Glutamatergic neuron (in vitro differentiated cells): ENCODE measurements around the gene AHCYL2. TPM values are rescaled to one million over a fixed set of nuclear protein-coding genes. Genes with fewer than 3 reads are reported as not detected.
"Not testable (repeated sequence)": the region's sequence is repeated elsewhere in the genome, so short reads cannot be mapped to it uniquely, and the experiment has no call there.

Experiments
- DNase-seq: peaks from one replicate; pipeline ENCODE4 v3.0.0; 2022
- H3K27ac Mint-ChIP-seq: one replicate; pipeline ENCODE4 v1.8.0; 2020; ENCODE audit warnings: mild to moderate bottlenecking, mixed read lengths, inconsistent platforms; ENCODE audit not compliant: unreplicated experiment
- H3K27me3 Mint-ChIP-seq: one replicate; pipeline ENCODE4 v1.8.0; 2020; ENCODE audit warnings: mild to moderate bottlenecking, moderate library complexity, mixed read lengths, inconsistent platforms; ENCODE audit not compliant: unreplicated experiment
- H3K36me3 Mint-ChIP-seq: one replicate; pipeline ENCODE4 v1.8.0; 2020; ENCODE audit warnings: mild to moderate bottlenecking, mixed read lengths, inconsistent platforms; ENCODE audit not compliant: unreplicated experiment
- H3K4me1 Mint-ChIP-seq: one replicate; pipeline ENCODE4 v1.8.0; 2020; ENCODE audit warnings: mild to moderate bottlenecking, low read depth, mixed read lengths, inconsistent platforms; ENCODE audit not compliant: unreplicated experiment
- H3K4me3 Mint-ChIP-seq: one replicate; pipeline ENCODE4 v1.8.0; 2020; ENCODE audit warnings: mild to moderate bottlenecking, mixed read lengths, inconsistent platforms; ENCODE audit not compliant: unreplicated experiment
- H3K9me3 Mint-ChIP-seq: one replicate; pipeline ENCODE4 v1.8.0; 2020; ENCODE audit warnings: mild to moderate bottlenecking, moderate library complexity, mixed read lengths, inconsistent platforms; ENCODE audit not compliant: unreplicated experiment
- total RNA-seq: library from RNA; stranded (reverse); fragmentation: NEBNext Ultra II Directional; extraction: Animal tissue kit (Norgen Biotek cat#: 25700); gene quantifications from one replicate; pipeline ENCODE4 v1.2.1, GENCODE V29; 2021; ENCODE audit not compliant: unreplicated experiment
- TF ChIP-seq, protein P1 (sequence below): fragments of 200-600 bp; sonication (generic); IDR thresholded peaks from one replicate; pipeline ENCODE4 v1.5.0; 2021; ENCODE audit not compliant: partially characterized antibody, unreplicated experiment

AHCYL2 gene
- total RNA-seq, 1 donor from 2014 or later: 16.8 TPM

DNA sequence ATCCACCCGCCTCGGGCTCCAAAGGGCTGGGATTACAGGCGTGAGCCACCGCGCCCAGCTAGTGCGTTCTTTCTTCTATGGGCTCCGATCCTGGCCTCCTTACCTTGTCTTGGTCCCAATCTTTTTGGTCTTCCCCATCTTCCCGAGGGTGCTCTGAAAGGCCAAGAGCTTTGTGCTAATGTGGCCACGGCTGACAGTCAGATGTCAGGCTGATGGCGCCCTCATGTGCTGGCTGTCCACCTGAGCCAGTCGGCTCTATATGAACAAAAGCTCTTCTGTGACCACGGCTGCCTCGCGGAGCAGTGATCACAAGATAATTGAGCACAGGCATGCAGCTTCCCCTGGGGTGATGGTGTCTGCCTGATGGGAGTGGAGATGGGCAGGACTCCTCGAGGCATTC is 11.0 kb upstream of the AHCYL2 start:
- Mint-ChIP-seq H3K9me3 (peaks cover 3% of the 10 kb centered on the region), H3K4me1 (peaks cover 4% of the 10 kb centered on the region), H3K27me3 (peaks cover 5% of the 10 kb centered on the region), H3K36me3 (peaks cover 4% of the 10 kb centered on the region), H3K4me3 (no peak overlapping the region), H3K27ac (no peak overlapping the region)
- TF ChIP-seq, protein P1, sequence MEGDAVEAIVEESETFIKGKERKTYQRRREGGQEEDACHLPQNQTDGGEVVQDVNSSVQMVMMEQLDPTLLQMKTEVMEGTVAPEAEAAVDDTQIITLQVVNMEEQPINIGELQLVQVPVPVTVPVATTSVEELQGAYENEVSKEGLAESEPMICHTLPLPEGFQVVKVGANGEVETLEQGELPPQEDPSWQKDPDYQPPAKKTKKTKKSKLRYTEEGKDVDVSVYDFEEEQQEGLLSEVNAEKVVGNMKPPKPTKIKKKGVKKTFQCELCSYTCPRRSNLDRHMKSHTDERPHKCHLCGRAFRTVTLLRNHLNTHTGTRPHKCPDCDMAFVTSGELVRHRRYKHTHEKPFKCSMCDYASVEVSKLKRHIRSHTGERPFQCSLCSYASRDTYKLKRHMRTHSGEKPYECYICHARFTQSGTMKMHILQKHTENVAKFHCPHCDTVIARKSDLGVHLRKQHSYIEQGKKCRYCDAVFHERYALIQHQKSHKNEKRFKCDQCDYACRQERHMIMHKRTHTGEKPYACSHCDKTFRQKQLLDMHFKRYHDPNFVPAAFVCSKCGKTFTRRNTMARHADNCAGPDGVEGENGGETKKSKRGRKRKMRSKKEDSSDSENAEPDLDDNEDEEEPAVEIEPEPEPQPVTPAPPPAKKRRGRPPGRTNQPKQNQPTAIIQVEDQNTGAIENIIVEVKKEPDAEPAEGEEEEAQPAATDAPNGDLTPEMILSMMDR: no peak
- DNase-seq: peak; percentile 36

DNA sequence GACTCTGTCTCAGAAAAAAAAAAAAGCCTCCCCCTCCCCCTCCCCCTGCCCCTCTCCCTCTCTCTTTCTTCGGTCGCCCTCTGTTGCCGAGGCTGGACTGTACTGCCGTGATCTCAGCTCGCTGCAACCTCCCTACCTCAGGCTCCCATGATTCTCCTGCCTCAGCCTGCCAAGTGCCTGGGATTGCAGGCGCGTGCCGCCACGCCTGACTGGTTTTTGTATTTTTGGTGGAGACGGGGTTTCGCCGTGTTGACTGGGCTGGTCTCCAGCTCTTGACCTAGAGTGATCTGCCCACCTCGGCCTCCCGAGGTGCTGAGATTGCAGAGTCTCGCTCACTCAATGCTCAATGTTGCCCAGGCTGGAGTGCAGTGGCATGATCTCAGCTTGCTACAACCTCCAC is 9.1 kb upstream of the AHCYL2 start:
- not testable (repeated sequence) for H3K4me1 Mint-ChIP-seq, H3K27me3 Mint-ChIP-seq, H3K9me3 Mint-ChIP-seq, H3K36me3 Mint-ChIP-seq, H3K27ac Mint-ChIP-seq, H3K4me3 Mint-ChIP-seq, DNase-seq

DNA sequence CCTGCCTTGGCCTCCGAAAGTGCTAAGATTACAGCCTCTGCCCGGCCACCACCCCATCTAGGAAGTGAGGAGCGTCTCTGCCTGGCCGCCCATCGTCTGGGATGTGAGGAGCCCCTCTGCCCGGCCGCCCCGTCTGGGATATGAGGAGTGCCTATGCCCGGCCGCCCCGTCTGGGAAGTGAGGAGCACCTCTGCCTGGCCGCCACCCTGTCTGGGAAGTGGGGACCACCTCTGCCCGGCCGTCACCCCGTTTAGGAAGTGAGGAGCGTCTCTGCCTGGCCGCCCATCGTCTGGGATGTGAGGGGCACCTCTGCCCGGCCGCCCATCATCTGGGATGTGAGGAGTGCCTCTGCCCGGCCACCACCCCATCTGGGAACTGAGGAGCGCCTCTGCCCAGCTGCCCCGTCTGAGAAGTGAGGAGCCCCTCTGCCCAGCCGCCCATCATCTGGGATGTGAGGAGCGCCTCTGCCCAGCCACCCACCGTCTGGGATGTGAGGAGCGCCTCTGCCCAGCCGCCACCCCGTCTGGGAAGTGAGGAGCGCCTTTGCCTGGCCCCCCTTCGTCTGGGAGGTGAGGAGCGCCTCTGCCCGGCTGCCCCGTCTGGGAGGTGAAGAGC is 8.6 kb upstream of the AHCYL2 start:
- not testable (repeated sequence) for DNase-seq, H3K4me3 Mint-ChIP-seq, H3K27me3 Mint-ChIP-seq, H3K4me1 Mint-ChIP-seq, H3K9me3 Mint-ChIP-seq, H3K36me3 Mint-ChIP-seq
- H3K27ac Mint-ChIP-seq: peak overlapping the region; percentile 83

DNA sequence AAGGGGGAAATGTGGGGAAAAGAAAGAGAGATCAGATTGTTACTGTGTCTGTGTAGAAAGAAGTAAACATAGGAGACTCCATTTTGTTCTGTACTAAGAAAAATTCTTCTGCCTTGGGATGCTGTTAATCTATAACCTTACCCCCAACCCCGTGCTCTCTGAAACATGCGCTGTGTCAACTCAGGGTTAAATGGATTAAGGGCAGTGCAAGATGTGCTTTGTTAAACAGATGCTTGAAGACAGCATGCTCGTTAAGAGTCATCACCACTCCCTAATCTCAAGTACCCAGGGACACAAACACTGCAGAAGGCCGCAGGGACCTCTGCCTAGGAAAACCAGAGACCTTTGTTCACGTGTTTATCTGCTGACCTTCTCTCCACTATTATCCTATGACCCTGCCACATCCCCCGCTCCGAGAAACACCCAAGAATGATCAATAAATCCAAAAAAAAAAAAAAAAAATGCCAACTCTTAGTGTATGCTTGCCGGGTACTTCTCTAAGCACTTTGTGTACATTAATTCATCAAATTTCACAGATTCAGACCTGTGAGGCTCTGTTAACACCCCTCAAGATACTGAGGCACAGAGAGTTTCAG is 7.9 kb upstream of the AHCYL2 start:
- not testable (repeated sequence) for H3K27me3 Mint-ChIP-seq, H3K4me1 Mint-ChIP-seq, H3K36me3 Mint-ChIP-seq, H3K9me3 Mint-ChIP-seq, DNase-seq
- H3K4me3 Mint-ChIP-seq: peak overlapping the region; percentile 3
- H3K27ac Mint-ChIP-seq: peak overlapping the region; percentile 83

DNA sequence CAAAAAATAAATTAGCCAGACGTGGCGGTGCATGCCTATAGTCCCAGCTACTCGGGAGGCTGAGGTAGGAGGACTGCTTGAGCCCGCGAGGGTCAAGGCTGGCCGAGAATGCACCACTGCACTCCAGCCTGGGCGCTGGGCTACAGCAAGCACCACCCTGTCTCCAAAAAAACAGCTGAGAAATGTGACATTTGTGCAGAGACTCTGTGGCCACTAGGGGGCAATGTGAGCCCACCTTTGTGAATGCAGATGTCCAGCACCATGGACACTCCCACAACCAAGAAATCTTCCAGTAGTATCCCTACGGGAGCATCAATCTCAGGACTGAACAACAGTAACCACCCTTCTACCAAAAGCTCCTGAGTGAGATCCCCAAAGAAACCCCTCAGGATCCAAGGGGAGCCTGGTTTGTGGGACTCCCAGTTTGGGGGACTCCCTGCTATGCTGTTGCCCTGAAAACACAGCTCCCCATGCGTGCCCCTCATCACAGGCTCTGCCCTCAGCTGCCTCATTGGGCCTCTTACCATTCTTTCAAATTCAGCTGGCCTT is 6.2 kb upstream of the AHCYL2 start:
- Mint-ChIP-seq H3K36me3 (peaks cover 4% of the 10 kb centered on the region), H3K4me3 (no peak overlapping the region), H3K4me1 (peaks cover 8% of the 10 kb centered on the region), H3K27ac (peak overlapping the region; percentile 33), H3K27me3 (no peaks in the 10 kb centered on the region), H3K9me3 (peaks cover 4% of the 10 kb centered on the region)
- peak; percentile 88 for DNase-seq
- TF ChIP-seq, protein P1: peak; percentile 95

DNA sequence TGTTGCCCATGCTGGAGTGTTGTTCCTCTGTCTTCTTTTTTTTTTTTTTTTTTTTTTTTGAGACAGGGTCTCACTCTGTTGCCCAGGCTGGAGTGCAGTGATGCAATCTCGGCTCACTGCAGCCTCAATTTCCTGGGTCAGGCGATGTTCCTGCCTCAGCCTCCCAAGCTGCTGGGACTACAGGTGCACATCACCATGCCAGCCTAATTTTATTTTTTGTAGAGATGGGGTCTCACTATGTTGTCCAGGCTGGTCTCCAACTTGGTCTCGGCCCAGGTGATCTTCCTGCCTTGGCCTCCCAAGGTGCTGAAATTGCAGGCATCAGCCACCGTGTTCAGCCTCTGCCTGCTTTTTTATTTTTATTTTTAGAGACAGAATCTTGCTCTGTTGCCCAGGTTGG is 5.7 kb upstream of the AHCYL2 start:
- not testable (repeated sequence) for DNase-seq, H3K9me3 Mint-ChIP-seq, H3K4me1 Mint-ChIP-seq, H3K36me3 Mint-ChIP-seq, H3K4me3 Mint-ChIP-seq, H3K27ac Mint-ChIP-seq, H3K27me3 Mint-ChIP-seq

DNA sequence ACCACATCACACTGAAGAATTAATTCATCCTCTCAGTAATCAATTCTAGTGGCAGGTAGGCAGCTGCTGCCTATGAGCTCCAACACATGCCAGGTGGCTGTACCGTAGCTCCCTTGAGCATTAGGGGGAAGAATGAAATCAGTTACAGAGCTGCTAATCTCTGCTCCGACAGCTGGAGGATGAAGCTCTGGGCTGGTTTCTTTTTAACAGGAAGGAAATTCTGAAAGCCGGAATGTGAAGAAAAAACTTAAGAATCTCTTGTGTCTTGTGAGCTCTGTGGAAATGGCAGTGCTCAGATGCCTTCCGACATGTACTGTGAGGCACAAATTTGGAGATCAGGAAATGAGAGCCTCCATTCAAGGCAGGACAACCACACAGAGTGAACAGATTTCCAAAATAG is 2.8 kb upstream of the AHCYL2 start:
- Mint-ChIP-seq H3K4me1 (peaks cover 14% of the 10 kb centered on the region), H3K36me3 (no peaks in the 10 kb centered on the region), H3K4me3 (peak overlapping the region; percentile 21), H3K27ac (no peak overlapping the region), H3K9me3 (peaks cover 9% of the 10 kb centered on the region), H3K27me3 (peaks cover 4% of the 10 kb centered on the region)
- TF ChIP-seq, protein P1: no peak
- no peak for DNase-seq
